Measurements from ENCODE around the gene TBC1D10B.

The TBC1D10B gene

DNA sequence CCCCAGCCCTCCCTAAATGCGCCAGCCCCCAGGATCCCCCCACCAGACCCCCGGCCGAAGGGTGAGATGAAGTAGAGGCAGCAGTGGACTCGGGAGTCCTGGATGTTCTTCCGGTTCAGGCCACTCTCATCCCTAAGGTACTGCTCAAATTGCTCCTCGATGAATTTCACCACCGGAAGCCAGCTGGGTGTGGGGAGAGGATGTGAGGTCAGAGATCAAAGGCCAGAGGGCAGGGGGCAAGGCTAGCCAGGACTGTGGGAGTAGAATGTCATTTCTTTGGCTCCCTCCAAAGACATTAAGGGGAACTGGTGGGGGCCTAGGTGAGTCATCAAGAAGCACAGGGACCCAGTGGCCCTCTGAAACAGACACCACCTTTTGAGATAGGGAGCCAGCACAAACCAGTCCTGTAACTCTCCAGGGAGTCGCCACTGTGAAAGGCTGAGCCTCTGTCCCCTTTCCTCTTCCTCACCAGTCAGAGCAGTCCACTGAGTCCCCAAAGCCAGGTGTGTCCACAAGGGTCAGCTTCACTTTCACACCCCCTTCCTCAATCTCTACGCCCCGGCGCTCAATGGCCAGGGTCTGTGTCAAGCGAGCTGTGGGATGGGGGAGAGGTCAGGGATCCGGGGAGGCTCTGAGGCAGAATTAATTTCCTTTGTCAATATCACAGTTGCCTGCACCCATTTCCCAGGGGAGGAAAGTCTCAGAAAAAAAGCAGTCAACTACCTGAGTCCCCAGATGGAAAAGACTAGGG is 11.2 kb upstream of the TBC1D10B start:
- peaks cover 0 to 3% of the 10 kb centered on the region in 2 experiments for H3K36me3 ChIP-seq (ENCODE audit: control insufficient read depth in 1 of 2, insufficient read depth in 2 of 2, low read length in 2 of 2)
- H3K79me2 ChIP-seq (ENCODE audit: control insufficient read depth, insufficient read depth, low read length, poor library complexity) = peaks cover 12% of the 10 kb centered on the region
- H4K8ac ChIP-seq (ENCODE audit: low read depth, low read length) = peak overlapping the region; percentile 22
- H2BK12ac ChIP-seq (ENCODE audit: low read length) = no peak overlapping the region
- H3K9ac ChIP-seq (ENCODE audit: low read length) = peak overlapping the region; percentile 21
- no peak overlapping the region for H4K12ac ChIP-seq (ENCODE audit: low read depth, low read length)
- H2AK5ac ChIP-seq (ENCODE audit: low read length) = no peak overlapping the region
- H3K18ac ChIP-seq (ENCODE audit: low read length) = no peak overlapping the region
- no peak overlapping the region for H3K23ac ChIP-seq (ENCODE audit: low read length)
- no peak overlapping the region for H2AFZ ChIP-seq (ENCODE audit: insufficient read depth, low read length, poor library complexity)
- H3K79me1 ChIP-seq (ENCODE audit: low read length) = peaks cover 18% of the 10 kb centered on the region
- no peak overlapping the region for H3K14ac ChIP-seq (ENCODE audit: low read length)
- DNase-seq = no peak
- H2BK5ac ChIP-seq (ENCODE audit: low read depth, low read length, poor library complexity) = no peak overlapping the region
- no peak overlapping the region for H2BK120ac ChIP-seq (ENCODE audit: insufficient read depth, low read length, poor library complexity)
- H3K27me3 ChIP-seq (ENCODE audit: insufficient read depth, low read length) = no peaks in the 10 kb centered on the region
- H3K27ac ChIP-seq (ENCODE audit: low read depth, low read length) = no peak overlapping the region
- H3K4me2 ChIP-seq (ENCODE audit: low read length) = no peak overlapping the region
- H4K91ac ChIP-seq (ENCODE audit: low read depth, low read length) = no peak overlapping the region
- H3K4ac ChIP-seq (ENCODE audit: low read depth, low read length) = no peak overlapping the region
- no peaks in the 10 kb centered on the region for H3K9me3 ChIP-seq (ENCODE audit: insufficient read depth, low read depth, low read length)
- H3K4me3 ChIP-seq (ENCODE audit: low read depth, low read length) = peak overlapping the region; percentile 13
- peaks cover 24 to 25% of the 10 kb centered on the region in 2 experiments for H3K4me1 ChIP-seq (ENCODE audit: control insufficient read depth in 1 of 2, insufficient read depth in 2 of 2, low read length in 2 of 2)
- no CpG with 5 or more reads among the region's 13 CpGs for WGBS (ENCODE audit: extremely low coverage, insufficient coverage, insufficient read length)

DNA sequence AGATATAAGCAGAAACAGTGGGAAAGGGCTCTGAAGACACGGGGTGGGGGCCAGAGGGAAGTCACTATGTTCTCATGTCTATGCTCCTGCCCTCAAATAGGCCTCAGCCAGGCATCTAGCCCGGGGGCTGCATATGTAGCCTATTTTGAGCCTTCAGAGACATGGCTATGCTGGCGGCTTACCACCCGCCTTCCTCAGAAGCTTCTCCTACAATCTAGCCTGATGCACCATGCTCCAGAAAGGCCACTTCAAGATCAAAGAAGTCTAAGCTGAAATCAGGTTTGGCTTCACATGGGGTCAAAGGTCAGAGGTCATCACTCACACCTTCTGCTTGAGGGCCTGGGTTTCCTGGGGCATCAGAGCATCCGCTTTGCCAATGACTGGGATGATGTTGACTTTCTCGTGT is 10.5 kb upstream of the TBC1D10B start:
- H3K9me3 ChIP-seq (ENCODE audit: insufficient read depth, low read depth, low read length) = no peaks in the 10 kb centered on the region
- H2BK120ac ChIP-seq (ENCODE audit: insufficient read depth, low read length, poor library complexity) = no peak overlapping the region
- H2AFZ ChIP-seq (ENCODE audit: insufficient read depth, low read length, poor library complexity) = no peak overlapping the region
- H3K23ac ChIP-seq (ENCODE audit: low read length) = no peak overlapping the region
- H3K4ac ChIP-seq (ENCODE audit: low read depth, low read length) = no peak overlapping the region
- peaks cover 12% of the 10 kb centered on the region for H3K79me2 ChIP-seq (ENCODE audit: control insufficient read depth, insufficient read depth, low read length, poor library complexity)
- H4K8ac ChIP-seq (ENCODE audit: low read depth, low read length) = no peak overlapping the region
- H3K18ac ChIP-seq (ENCODE audit: low read length) = no peak overlapping the region
- no peak overlapping the region for H3K4me2 ChIP-seq (ENCODE audit: low read length)
- H2BK12ac ChIP-seq (ENCODE audit: low read length) = no peak overlapping the region
- no peaks in the 10 kb centered on the region for H3K27me3 ChIP-seq (ENCODE audit: insufficient read depth, low read length)
- DNase-seq = no peak
- no peak overlapping the region for H3K27ac ChIP-seq (ENCODE audit: low read depth, low read length)
- peaks cover 0 to 3% of the 10 kb centered on the region in 2 experiments for H3K36me3 ChIP-seq (ENCODE audit: control insufficient read depth in 1 of 2, insufficient read depth in 2 of 2, low read length in 2 of 2)
- no peak overlapping the region for H2AK5ac ChIP-seq (ENCODE audit: low read length)
- no peak overlapping the region for H3K4me3 ChIP-seq (ENCODE audit: low read depth, low read length)
- WGBS (ENCODE audit: extremely low coverage, insufficient coverage, insufficient read length) = no CpG with 5 or more reads among the region's 6 CpGs
- peaks cover 24 to 27% of the 10 kb centered on the region in 2 experiments for H3K4me1 ChIP-seq (ENCODE audit: control insufficient read depth in 1 of 2, insufficient read depth in 2 of 2, low read length in 2 of 2)
- H3K14ac ChIP-seq (ENCODE audit: low read length) = no peak overlapping the region
- H4K91ac ChIP-seq (ENCODE audit: low read depth, low read length) = no peak overlapping the region
- no peak overlapping the region for H4K12ac ChIP-seq (ENCODE audit: low read depth, low read length)
- peaks cover 18% of the 10 kb centered on the region for H3K79me1 ChIP-seq (ENCODE audit: low read length)
- no peak overlapping the region for H3K9ac ChIP-seq (ENCODE audit: low read length)
- no peak overlapping the region for H2BK5ac ChIP-seq (ENCODE audit: low read depth, low read length, poor library complexity)

DNA sequence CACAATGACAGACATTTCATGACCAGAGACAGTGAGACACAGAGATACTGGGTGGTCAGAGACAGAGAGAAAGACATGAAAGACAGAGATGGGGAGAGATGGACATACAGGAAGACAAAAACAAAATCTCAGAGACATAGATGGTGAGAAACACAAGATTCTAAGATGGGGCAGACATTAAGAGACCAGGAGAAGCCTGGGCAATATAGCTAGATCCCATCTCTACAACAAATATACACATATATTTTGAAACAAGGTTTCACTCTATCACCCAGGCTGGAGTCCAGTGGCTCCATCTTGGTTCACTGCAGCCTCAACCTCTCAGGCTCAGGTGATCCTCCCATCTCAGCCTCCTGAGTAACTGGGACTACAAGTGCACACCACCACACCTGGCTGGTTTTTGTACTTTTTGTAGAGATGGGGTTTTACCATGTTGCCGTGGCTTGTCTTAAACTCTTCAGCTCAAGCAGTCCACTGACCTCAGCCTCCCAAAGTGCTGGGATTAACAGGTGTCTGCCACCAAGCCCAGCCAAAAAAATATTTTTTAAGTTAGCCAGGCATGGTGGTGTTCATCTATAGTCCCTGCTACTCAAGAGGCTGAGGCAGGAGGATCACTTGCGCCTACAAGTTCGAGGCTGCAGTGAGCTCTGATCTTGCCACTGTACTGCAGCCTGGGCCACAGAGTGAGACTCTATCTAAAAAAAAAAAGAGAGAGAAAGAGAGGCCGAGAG is 9.9 kb upstream of the TBC1D10B start:
- no peak overlapping the region for H3K9ac ChIP-seq (ENCODE audit: low read length)
- H2BK5ac ChIP-seq (ENCODE audit: low read depth, low read length, poor library complexity) = no peak overlapping the region
- no CpG with 5 or more reads among the region's 4 CpGs for WGBS (ENCODE audit: extremely low coverage, insufficient coverage, insufficient read length)
- H3K14ac ChIP-seq (ENCODE audit: low read length) = no peak overlapping the region
- no peak overlapping the region for H3K4me3 ChIP-seq (ENCODE audit: low read depth, low read length)
- no peak overlapping the region for H3K18ac ChIP-seq (ENCODE audit: low read length)
- no peak overlapping the region for H2AK5ac ChIP-seq (ENCODE audit: low read length)
- no peak overlapping the region for H4K12ac ChIP-seq (ENCODE audit: low read depth, low read length)
- H3K9me3 ChIP-seq (ENCODE audit: insufficient read depth, low read depth, low read length) = no peaks in the 10 kb centered on the region
- no peak overlapping the region for H3K4me2 ChIP-seq (ENCODE audit: low read length)
- H2BK120ac ChIP-seq (ENCODE audit: insufficient read depth, low read length, poor library complexity) = no peak overlapping the region
- peaks cover 18% of the 10 kb centered on the region for H3K79me1 ChIP-seq (ENCODE audit: low read length)
- peaks cover 24 to 29% of the 10 kb centered on the region in 2 experiments for H3K4me1 ChIP-seq (ENCODE audit: control insufficient read depth in 1 of 2, insufficient read depth in 2 of 2, low read length in 2 of 2)
- H3K36me3 ChIP-seq (ENCODE audit: control insufficient read depth in 1 of 2, insufficient read depth in 2 of 2, low read length in 2 of 2) = peaks cover 0 to 3% of the 10 kb centered on the region in 2 experiments
- peaks cover 12% of the 10 kb centered on the region for H3K79me2 ChIP-seq (ENCODE audit: control insufficient read depth, insufficient read depth, low read length, poor library complexity)
- H3K27ac ChIP-seq (ENCODE audit: low read depth, low read length) = no peak overlapping the region
- H3K27me3 ChIP-seq (ENCODE audit: insufficient read depth, low read length) = no peaks in the 10 kb centered on the region
- no peak overlapping the region for H4K8ac ChIP-seq (ENCODE audit: low read depth, low read length)
- DNase-seq = no peak
- no peak overlapping the region for H4K91ac ChIP-seq (ENCODE audit: low read depth, low read length)
- no peak overlapping the region for H2AFZ ChIP-seq (ENCODE audit: insufficient read depth, low read length, poor library complexity)
- no peak overlapping the region for H3K23ac ChIP-seq (ENCODE audit: low read length)
- no peak overlapping the region for H2BK12ac ChIP-seq (ENCODE audit: low read length)
- no peak overlapping the region for H3K4ac ChIP-seq (ENCODE audit: low read depth, low read length)

GRCh38 chr16:30379158-30379783 is 9.0 kb upstream of the TBC1D10B start:
- H4K8ac ChIP-seq (ENCODE audit: low read depth, low read length) = peak overlapping the region; percentile 8
- peaks cover 0 to 3% of the 10 kb centered on the region in 2 experiments for H3K36me3 ChIP-seq (ENCODE audit: control insufficient read depth in 1 of 2, insufficient read depth in 2 of 2, low read length in 2 of 2)
- peaks cover 24 to 29% of the 10 kb centered on the region in 2 experiments for H3K4me1 ChIP-seq (ENCODE audit: control insufficient read depth in 1 of 2, insufficient read depth in 2 of 2, low read length in 2 of 2)
- no peak overlapping the region for H2AK5ac ChIP-seq (ENCODE audit: low read length)
- H4K12ac ChIP-seq (ENCODE audit: low read depth, low read length) = peak overlapping the region; percentile 4
- peak overlapping the region; percentile 1 for H2BK5ac ChIP-seq (ENCODE audit: low read depth, low read length, poor library complexity)
- H3K14ac ChIP-seq (ENCODE audit: low read length) = peak overlapping the region; percentile 71
- H2BK120ac ChIP-seq (ENCODE audit: insufficient read depth, low read length, poor library complexity) = peak overlapping the region; percentile 18
- no CpG with 5 or more reads among the region's 27 CpGs for WGBS (ENCODE audit: extremely low coverage, insufficient coverage, insufficient read length)
- no peak for DNase-seq
- no peaks in the 10 kb centered on the region for H3K27me3 ChIP-seq (ENCODE audit: insufficient read depth, low read length)
- H3K9me3 ChIP-seq (ENCODE audit: insufficient read depth, low read depth, low read length) = no peaks in the 10 kb centered on the region
- no peak overlapping the region for H2BK12ac ChIP-seq (ENCODE audit: low read length)
- H3K18ac ChIP-seq (ENCODE audit: low read length) = peak overlapping the region; percentile 34
- peak overlapping the region; percentile 51 for H3K9ac ChIP-seq (ENCODE audit: low read length)
- peak overlapping the region; percentile 78 for H3K4me3 ChIP-seq (ENCODE audit: low read depth, low read length)
- H4K91ac ChIP-seq (ENCODE audit: low read depth, low read length) = peak overlapping the region; percentile 56
- H3K79me1 ChIP-seq (ENCODE audit: low read length) = peaks cover 18% of the 10 kb centered on the region
- peak overlapping the region; percentile 28 for H3K27ac ChIP-seq (ENCODE audit: low read depth, low read length)
- peak overlapping the region; percentile 9 for H2AFZ ChIP-seq (ENCODE audit: insufficient read depth, low read length, poor library complexity)
- peak overlapping the region; percentile 2 for H3K4ac ChIP-seq (ENCODE audit: low read depth, low read length)
- peaks cover 12% of the 10 kb centered on the region for H3K79me2 ChIP-seq (ENCODE audit: control insufficient read depth, insufficient read depth, low read length, poor library complexity)
- H3K4me2 ChIP-seq (ENCODE audit: low read length) = peak overlapping the region; percentile 90
- H3K23ac ChIP-seq (ENCODE audit: low read length) = no peak overlapping the region

All from trophoblast cell (in vitro differentiated cells and primary cell).